Muscle layer of colon (tissue), 2 donors: ENCODE data around the gene KRTAP10-8.
"Not testable (repeated sequence)": the region's sequence is repeated elsewhere in the genome, so short reads cannot be mapped to it uniquely, and the experiment has no call there.

ENCODE experiments used
- H3K27ac ChIP-seq: one replicate; pipeline ENCODE4 v1.7.0; 2013; ENCODE audit warnings: low read depth, mild to moderate bottlenecking, low read length, moderate library complexity
- H3K27me3 ChIP-seq, 2 donors: one replicate each; pipeline ENCODE4 v1.7.0; 2013; ENCODE audit warnings: low read length in 2 of 2, mild to moderate bottlenecking in 2 of 2; ENCODE audit not compliant: insufficient read depth in 2 of 2, control insufficient read depth in 1 of 2
- H3K36me3 ChIP-seq: one replicate; pipeline ENCODE4 v1.7.0; 2013; ENCODE audit warnings: mild to moderate bottlenecking, low read length; ENCODE audit not compliant: insufficient read depth
- H3K4me1 ChIP-seq: one replicate; pipeline ENCODE4 v1.7.0; 2013; ENCODE audit warnings: mild to moderate bottlenecking, low read length; ENCODE audit not compliant: insufficient read depth
- H3K4me3 ChIP-seq, 2 donors: one replicate each; pipeline ENCODE4 v1.7.0; 2013; ENCODE audit warnings: low read length in 2 of 2, low read depth in 1 of 2, mild to moderate bottlenecking in 1 of 2, moderate library complexity in 1 of 2
- H3K9ac ChIP-seq: one replicate; pipeline ENCODE4 v1.7.0; 2013; ENCODE audit warnings: low read length
- H3K9me3 ChIP-seq: one replicate; pipeline ENCODE4 v1.7.0; 2013; ENCODE audit warnings: mild to moderate bottlenecking, low read length
- donor health status: abdominal sarcoma.
- donor health status: Adenocarcinoma of cecum.

Gene KRTAP10-8

DNA sequence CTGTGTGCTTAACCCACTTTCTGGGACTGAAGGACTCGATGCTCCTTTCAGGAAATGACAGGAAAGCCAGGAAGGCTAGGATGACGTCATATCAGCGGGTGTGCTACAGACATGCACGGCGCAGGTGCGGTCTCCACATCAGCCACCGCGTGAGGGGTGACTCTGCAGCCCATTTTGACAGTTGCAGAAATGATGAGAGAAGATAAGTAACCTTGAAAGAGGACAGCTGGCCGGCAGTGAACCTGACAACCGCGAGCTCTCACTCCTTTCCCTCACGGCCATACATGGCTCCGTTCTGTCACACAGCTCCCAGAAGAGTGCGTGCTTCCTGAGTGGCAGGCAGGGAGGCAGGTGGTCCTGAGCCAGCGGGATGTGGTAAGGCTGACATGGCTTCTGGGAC is 29.8 kb upstream of the KRTAP10-8 start:
- no peak overlapping the region for H3K4me3 ChIP-seq
- no peak overlapping the region for H3K27ac ChIP-seq
- no peaks in the 10 kb centered on the region for H3K36me3 ChIP-seq
- no peaks in the 10 kb centered on the region for H3K4me1 ChIP-seq
- peaks cover 7% of the 10 kb centered on the region for H3K9me3 ChIP-seq
- H3K27me3 ChIP-seq, result peaks cover 0 to 15% of the 10 kb centered on the region in 2 donors
- no peak overlapping the region for H3K9ac ChIP-seq

DNA sequence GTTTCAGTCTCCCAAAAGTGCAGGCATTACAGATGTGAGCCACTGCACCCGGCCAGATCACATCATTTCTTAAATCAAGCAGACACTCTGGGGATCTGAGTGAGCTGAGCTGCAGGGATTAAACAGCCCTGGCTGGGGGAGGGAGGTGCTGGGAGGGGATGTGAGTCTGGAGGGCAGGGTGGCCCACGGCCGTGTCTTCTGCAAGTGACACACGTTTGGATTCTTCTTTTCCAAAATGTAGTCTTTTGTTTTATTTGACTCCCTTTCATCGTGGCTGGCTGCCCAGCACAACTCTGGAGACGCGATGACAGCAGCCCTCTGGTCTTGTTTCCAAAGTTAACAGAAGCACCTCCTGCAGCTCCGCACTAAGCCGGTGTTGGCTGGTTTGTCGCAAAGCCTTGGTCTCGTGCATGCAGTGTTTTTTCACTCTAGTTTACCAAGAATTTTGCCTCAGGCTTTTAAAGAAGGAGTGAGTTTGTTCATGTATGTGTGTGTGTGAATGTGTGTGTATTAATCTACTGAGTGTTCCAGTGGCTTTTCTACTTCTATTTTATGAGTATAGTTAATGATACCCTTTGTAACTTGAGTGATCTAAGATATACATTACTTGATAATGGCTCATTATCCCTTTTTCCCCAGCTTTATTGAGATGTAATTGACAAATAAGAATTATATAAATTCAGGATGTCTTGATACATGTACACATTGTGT is 28.6 kb upstream of the KRTAP10-8 start:
- Histone ChIP-seq H3K4me1 (no peaks in the 10 kb centered on the region), H3K9ac (no peak overlapping the region), H3K9me3 (peaks cover 7% of the 10 kb centered on the region), H3K4me3 (no peak overlapping the region), H3K27me3 (peaks cover 0 to 15% of the 10 kb centered on the region in 2 donors), H3K36me3 (no peaks in the 10 kb centered on the region), H3K27ac (no peak overlapping the region)

DNA sequence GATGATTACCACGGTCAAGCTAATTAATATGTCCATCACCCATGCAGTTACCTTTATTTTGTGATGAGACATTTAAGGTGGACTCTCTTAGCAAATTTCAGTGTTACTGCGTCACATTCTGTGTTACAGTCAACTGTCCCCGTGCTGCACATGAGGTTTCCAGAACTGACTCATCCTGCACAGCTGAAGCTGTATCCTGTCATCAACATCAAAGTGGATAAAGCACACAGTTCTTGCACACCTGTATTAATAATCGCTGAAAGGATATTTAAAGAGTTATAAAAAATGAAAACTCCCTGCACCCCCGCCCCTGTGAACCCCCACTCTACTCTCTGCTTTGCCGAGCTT is 28.1 kb upstream of the KRTAP10-8 start:
- H3K4me3 ChIP-seq, result no peak overlapping the region
- no peaks in the 10 kb centered on the region for H3K36me3 ChIP-seq
- no peak overlapping the region for H3K27ac ChIP-seq
- H3K4me1 ChIP-seq, result no peaks in the 10 kb centered on the region
- no peak overlapping the region for H3K9ac ChIP-seq
- H3K27me3 ChIP-seq, result peaks cover 0 to 15% of the 10 kb centered on the region in 2 donors
- H3K9me3 ChIP-seq, result peaks cover 7% of the 10 kb centered on the region

DNA sequence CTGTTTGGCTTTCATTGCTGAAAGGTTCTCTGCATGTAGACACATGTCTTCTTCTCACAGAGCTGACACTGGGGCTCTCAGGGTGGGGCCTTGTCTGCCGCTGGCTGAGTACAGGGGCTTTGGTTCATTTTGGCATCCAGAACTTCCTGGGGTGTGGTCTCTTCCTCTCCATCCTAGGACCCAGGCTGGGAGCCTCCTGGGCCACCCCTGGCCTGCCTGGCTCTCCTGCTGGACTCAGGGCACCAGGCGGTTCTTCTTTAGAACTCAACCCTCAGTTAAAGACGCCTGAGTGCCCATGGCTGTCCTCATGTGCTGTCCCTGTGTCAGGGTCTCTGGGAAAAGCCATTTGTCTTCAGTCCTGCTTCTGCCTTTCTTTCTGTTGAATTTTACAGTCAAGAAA is 26.0 kb upstream of the KRTAP10-8 start:
- peaks cover 0 to 24% of the 10 kb centered on the region in 2 donors for H3K27me3 ChIP-seq
- peaks cover 7% of the 10 kb centered on the region for H3K9me3 ChIP-seq
- H3K4me3 ChIP-seq, result no peak overlapping the region
- no peak overlapping the region for H3K9ac ChIP-seq
- H3K36me3 ChIP-seq, result no peaks in the 10 kb centered on the region
- H3K4me1 ChIP-seq, result no peaks in the 10 kb centered on the region
- H3K27ac ChIP-seq, result no peak overlapping the region

DNA sequence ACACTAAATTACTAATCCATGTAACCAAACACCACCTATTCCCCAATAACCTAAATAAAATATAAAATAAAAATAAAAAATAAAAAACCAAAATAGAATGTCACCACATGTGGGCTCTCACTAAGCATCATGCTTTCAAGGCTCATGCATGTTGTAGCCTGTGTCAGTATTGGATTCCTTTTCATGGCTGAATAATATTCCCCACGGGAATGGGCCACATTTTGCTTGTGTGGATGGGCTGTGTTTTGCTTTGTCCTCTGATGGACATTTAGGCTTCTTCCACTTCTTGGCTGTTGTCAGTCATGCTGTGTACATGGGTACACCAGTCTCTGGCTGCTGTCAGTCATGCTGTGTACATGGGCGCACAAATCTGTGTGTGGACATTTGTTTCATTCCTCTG is 22.8 kb upstream of the KRTAP10-8 start:
- no peaks in the 10 kb centered on the region for H3K36me3 ChIP-seq
- no peak overlapping the region for H3K27ac ChIP-seq
- no peaks in the 10 kb centered on the region for H3K9me3 ChIP-seq
- no peak overlapping the region for H3K4me3 ChIP-seq
- H3K9ac ChIP-seq, result no peak overlapping the region
- H3K4me1 ChIP-seq, result no peaks in the 10 kb centered on the region
- H3K27me3 ChIP-seq, result peaks cover 0 to 37% of the 10 kb centered on the region in 2 donors

DNA sequence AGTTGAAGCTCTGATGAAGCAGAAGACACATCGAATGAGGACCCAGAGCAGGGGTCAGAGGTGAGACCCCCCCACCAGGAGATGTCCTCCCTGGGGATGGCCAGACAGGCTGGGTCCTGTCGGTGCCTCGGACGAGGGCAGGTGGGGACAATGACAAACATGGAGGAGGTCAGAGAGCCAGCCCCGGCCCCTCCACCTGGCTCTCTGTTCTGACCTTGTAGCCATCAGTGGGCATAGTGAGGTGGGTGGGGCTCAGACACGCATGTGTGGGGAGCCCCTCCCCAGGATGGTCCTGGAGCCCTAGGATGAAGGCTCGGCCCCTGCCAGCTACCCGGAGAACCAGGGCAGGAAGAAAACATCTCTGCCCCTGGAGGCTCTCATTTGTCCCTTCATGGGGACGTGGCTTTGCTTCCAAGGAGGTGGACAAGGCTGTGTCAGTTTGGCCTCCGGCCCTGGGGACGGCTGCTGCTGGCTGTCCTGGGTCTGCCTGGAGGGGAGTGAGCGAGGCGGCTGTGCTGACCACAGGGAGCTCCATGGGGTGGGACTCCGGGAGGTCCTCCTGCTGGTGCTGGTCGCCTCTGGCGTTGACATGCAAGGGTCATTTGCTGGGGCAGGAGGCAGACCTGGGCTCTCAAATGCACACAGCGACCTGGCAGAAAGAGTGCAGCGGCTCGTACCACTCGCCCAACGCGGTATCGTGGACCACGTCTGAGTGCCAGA is 22.1 kb upstream of the KRTAP10-8 start:
- Histone ChIP-seq H3K27ac (no peak overlapping the region), H3K9ac (no peak overlapping the region), H3K4me1 (no peaks in the 10 kb centered on the region), H3K4me3 (no peak overlapping the region), H3K9me3 (no peaks in the 10 kb centered on the region), H3K27me3 (peaks cover 0 to 37% of the 10 kb centered on the region in 2 donors), H3K36me3 (no peaks in the 10 kb centered on the region)

DNA sequence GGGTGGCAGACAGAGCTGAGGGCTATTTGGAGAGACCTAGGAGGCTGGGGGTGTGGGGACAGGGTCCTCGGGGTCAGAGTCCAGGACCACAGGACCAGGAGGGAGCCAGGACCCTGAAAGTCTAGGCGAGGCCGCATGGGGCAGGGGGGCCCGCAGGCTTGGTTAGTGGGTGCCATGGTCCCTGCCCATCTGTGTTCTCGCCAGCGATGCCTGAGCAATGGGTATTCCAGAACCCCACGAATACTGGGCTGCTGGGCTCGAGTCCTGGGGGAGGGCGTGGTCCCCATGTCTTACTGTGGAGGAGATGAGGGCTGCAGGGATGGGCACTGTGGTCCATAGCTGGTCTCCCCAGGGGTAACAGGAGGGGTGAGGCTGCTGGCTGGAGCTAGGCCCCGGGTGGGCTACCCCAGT is 21.6 kb upstream of the KRTAP10-8 start:
- no peaks in the 10 kb centered on the region for H3K9me3 ChIP-seq
- H3K9ac ChIP-seq, result no peak overlapping the region
- H3K4me1 ChIP-seq, result no peaks in the 10 kb centered on the region
- no peak overlapping the region for H3K4me3 ChIP-seq
- H3K36me3 ChIP-seq, result no peaks in the 10 kb centered on the region
- H3K27me3 ChIP-seq, result peaks cover 0 to 36% of the 10 kb centered on the region in 2 donors
- no peak overlapping the region for H3K27ac ChIP-seq

DNA sequence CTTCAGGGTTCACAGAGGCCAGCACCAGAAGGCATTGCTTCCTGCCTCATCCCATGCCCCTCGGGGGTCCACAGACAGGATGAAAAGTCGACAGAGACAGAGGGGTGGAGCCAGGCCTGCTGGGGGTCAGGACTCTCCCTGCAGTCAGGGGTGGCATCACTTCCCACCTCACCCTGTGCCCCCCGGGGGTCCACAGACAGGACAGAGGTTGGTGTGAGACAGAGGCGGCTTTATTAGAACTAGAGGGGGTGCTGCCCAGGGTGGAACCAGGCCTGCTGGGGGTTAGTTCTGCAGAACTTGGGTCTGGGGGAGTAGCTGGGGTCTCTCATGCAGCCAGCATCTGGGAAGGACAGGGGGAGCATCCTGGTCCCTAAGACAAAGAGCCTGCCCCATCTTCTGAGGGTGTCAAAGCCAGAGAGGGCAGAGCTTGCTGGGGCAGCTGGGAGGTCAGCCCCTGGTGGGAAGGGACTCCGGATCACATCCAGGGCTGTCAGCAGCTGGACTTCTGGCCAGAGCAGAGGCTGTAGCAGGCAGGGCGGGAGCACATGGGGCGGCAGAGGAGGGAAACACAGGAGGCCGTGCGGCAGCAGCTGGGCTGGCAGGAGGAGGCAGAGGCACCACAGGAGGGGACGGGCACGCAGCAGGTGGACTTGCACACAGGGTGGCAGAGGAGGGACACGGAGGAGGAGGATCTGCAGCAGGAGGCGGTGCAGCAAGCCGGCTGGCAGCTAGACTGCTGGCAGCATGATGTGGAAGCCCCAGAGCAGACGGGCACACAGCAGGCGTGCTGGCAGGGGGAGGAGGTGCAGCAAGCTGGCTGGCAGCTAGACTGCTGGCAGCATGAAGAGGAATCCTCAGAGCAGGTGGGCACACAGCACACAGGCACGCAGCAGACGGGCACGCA is 20.7 kb upstream of the KRTAP10-8 start:
- not testable (repeated sequence) for H3K4me1 ChIP-seq, H3K9ac ChIP-seq, H3K27ac ChIP-seq, H3K4me3 ChIP-seq, H3K36me3 ChIP-seq, H3K9me3 ChIP-seq
- H3K27me3 ChIP-seq, result peaks cover 0 to 29% of the 10 kb centered on the region in 2 donors

DNA sequence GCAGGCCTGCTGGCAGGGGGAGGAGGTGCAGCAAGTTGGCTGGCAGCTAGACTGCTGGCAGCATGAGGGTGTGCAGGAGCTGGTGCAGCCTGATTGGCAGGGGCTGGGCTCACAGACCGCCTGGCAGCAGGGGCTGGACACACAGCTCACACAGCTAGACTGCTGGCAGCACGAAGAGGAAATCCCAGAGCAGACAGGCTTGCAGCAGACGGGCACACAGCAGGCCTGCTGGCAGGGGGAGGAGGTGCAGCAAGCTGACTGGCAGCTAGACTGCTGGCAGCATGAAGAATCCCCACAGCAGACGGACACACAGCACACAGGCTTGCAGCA is 20.1 kb upstream of the KRTAP10-8 start:
- not testable (repeated sequence) for H3K9ac ChIP-seq, H3K27ac ChIP-seq, H3K9me3 ChIP-seq, H3K4me3 ChIP-seq, H3K36me3 ChIP-seq, H3K4me1 ChIP-seq
- peaks cover 0 to 29% of the 10 kb centered on the region in 2 donors for H3K27me3 ChIP-seq

DNA sequence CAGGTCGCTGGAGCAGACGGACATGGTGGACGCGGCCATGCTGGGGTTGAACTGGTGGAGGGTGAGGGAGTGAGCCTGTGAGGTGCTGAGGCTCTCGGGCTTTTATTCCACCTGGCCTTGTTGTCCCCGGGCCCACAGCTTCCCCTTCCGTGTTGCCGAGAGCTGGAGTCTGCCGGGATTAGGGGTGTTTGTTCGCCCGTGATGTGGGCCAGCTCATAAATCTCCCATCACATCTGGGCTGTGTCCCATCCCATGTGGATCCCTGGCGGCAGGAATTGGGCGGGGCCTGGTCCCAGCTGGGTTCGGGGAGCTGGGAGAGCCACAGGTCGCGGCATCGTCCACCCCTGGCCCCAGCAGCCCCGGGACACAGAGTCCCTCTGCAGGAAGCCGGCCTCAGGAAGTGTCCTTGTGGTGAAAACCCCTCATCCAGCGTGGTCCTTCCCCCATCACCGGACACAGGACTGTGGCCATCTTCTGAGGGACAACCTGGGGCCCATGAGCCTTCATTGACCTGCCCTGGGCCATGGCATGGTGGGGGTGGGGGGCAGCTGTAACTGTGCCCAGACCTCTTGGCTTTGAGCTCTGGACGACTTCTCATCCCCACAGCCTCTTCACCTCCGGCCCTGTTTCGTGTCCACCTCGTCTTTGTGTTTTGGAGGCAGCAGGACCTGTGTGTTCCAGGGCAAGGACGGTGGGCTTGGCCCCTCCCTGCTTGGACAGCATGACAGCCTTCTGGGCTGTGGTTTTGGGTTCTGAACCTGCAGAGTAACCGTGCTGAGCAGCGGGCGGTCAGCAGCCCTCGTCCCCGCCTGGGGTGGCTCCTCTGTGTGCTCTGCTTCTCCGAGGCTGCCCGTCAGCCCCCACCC is 19.2 kb upstream of the KRTAP10-8 start, which contains the start of gene KRTAP10-6:
Gene KRTAP10-6, minus strand, starts transcription at position 60 of the 866 bp plus-strand sequence. Its CDS starts 21 bp downstream, at position 39.
- peaks cover 0 to 29% of the 10 kb centered on the region in 2 donors for H3K27me3 ChIP-seq
- H3K9me3 ChIP-seq, result no peaks in the 10 kb centered on the region
- H3K9ac ChIP-seq, result no peak within 1 kb of the TSS
- no peaks in the 10 kb centered on the region for H3K4me1 ChIP-seq
- H3K36me3 ChIP-seq, result no peaks in the 10 kb centered on the region
- no peak within 1 kb of the TSS for H3K27ac ChIP-seq
- H3K4me3 ChIP-seq, result no peak within 1 kb of the TSS
